GM12873 (cell line): Measurements from ENCODE around the gene ATN1.

Experiments
- CTCF ChIP-seq: IDR thresholded peaks from 2 replicates; pipeline ENCODE4 v1.5.1; 2012; ENCODE audit warnings: low read depth, mild to moderate bottlenecking, moderate library complexity, low read length, control low read depth; ENCODE audit not compliant: insufficient read depth; ENCODE audit errors: missing control alignments

Gene ATN1

DNA sequence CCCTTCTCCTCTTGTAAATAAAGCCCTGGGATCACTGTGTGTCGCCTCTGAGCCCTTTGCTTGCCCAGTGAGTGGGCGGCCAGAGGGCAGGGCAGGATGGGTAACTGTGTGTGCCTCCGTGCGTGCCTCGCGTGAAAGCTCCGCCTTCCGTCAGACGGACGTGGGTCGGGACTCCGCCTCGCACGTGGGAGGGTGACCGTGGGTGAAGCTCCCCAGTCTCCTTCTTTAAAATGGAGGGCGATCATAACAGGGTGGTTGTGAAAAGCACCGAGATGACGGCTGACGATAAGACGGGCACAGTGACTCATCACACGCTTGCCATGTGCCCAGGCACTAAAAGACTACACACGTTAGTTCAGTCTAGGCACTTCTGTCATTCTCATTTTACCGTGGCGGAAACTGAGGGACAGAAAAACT lies 33.5 kb downstream of the ATN1 start:
- TF ChIP-seq CTCF = no peak

DNA sequence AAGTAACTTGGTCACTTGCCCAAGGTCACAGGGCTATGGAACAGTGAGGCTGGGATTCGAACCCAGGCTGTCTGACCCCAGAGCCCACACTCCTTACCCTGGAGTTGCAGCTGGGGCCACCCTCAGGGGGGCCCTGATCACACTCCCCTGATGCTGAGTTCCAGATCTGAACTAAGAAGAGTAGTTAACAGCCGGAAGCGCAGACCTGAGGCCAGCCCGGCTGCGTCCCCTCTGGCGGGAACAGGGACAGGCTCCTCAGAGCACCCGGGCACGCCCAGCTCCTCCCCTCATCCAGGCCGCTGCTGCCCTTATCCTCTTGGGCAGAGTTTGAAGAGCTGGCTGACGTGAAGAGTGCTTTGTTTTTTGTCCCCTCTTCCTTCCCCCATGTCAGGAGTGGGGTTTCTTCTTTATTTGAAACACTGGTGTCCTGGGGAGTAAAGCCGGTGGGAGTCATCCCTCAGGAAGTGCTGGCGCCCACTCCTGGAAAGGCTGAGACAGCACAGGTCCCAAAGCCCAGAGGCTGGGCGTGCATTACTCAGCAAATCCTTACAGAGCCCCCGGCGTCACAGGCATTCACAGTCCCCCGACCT lies 34.0 kb downstream of the ATN1 start:
- TF ChIP-seq CTCF = peak; percentile 52

- TF ChIP-seq CTCF = no peak
Measured at GRCh38 chr12:6962285-6963015, 34.7 kb downstream of the ATN1 start.

- TF ChIP-seq CTCF = no peak
Measured at GRCh38 chr12:6963016-6963731, 35.4 kb downstream of the ATN1 start.

- no peak for TF ChIP-seq CTCF
Measured at GRCh38 chr12:6963791-6964413, 36.1 kb downstream of the ATN1 start.

GRCh38 chr12:6964605-6965025 lies 36.9 kb downstream of the ATN1 start:
- no peak for TF ChIP-seq CTCF
